DMS153 (cell line): ENCODE measurements around the gene FBXO30.

Source experiments
- DNase-seq: peaks from one replicate; lab custom pipeline; 2025; lab: John Stamatoyannopoulos, UW

FBXO30 gene

DNA sequence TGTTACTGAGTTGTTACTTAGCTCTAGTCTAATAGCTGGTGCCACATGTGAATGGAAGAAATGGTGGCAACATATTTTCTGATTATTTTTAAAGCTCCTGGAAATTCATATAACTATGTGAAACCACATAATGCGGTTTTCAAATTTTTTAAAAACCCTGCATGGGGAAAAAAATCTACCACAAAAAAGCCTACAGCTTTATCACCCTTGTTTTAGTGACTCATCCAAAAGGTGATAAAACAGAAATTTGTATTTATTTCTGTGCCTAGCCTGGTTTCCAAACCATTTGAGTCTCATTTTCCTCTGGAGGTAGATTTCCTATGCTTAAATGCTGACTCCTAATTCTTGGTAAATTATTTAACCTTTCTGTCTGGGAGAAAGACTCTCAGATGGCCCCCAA is 5.4 kb upstream of the FBXO30 start:
- no peak for DNase-seq

DNA sequence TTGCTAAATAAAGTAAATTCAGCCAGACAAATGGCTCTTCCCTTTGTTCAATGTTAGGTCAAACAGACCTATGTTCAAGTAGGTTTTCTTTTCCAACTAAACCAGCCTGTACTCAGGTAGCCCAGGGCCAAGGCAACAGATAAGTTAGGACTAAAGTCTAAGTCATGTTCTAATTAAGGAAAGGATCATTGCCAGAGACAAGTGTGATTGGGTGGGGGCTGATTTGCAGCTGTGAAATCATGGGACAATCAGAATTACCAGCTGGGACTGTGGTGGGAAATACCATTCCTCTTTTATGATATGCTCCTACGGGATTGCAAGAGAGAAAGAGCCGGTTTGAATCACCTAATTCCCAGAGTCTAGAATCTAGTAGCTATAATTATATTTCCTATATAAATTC is 4.2 kb upstream of the FBXO30 start:
- DNase-seq: no peak

DNA sequence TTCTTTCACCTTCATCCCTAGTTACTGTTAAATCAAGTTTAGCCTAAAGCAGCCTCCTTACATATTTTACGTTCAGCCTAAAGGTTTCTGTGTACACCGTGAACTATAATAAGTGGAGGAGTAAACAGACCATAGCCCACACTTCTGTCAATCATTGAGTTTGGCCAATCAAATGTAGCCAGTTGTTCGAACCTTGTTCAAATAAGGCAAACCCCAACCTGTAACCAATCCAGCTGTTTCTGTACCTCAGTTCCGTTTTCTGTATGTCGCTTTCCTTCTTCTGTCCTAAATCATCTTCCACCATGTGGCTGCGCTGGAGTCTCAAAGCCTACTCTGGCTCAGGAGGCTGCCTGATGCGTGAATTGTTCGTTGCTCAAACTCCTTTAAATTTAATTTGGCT is 1.8 kb upstream of the FBXO30 start:
- DNase-seq: no peak

DNA sequence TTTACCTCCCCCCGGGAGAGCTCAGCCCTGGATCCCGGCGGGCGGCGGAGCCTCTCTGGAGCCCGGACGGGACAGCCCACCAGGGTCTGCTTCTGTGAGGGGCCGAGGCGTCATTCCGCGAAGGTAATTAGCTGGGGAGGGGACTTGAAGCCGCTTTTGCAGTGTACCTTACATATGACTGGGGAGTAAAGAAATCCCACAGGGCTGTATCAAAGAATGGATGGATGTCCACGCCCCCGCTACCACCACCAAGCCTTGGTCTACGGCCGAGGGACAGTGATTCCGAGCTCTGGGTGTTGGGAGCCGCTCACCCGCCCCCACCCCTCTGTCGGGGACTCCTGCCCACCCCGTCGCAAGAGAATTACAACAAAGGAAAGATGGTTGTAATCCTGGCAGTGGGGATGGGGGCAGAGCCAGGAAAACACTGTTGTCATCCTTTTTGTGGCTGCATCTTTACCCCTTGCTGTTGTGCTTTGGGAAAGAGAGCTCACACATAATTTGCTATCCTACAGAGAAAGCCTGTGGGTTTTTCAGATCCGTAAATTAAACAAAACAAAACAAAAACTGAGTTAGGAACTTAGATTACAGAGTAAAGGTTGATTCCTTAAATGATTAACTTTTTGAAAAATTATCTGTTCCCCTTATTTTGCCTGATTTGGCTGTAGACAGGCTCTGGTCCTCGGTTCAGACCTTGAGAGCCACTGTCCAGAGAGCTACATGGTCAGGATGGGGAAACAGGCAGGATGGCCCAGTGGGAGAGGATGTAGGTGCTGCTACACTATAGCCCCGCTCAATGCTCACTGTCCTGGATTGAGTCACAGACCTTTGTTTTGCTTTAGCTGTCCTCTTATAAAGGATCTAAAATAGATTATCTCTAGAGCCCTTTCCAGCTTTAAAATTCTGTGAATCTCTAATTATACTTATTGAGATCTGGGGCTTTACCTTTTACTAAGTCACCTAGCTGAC is 997 bp upstream of the FBXO30 start:
- DNase-seq: no peak

DNA sequence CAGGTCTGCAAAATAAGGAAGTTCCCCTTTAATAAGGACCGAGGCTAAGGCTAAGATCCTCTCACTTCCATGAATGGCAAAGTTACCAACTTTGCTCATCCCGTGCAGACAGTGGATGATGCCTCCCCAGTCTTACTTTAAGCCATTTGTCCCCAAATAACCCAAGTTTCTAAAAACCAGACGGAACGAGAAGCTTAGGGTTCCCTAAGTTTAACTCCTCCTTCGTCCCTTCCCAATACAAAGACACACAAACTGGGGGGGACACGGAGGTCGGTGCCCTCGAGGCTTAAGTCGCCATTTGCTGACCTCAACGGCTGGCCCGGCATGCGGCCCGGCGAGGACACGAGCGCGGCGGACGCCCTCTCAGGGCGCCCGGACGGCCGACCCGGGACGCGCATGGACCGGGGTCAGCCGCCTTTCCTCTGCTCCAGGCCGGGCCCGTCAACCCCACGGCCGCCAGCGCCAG is 527 bp downstream of the FBXO30 start:
- no peak for DNase-seq

DNA sequence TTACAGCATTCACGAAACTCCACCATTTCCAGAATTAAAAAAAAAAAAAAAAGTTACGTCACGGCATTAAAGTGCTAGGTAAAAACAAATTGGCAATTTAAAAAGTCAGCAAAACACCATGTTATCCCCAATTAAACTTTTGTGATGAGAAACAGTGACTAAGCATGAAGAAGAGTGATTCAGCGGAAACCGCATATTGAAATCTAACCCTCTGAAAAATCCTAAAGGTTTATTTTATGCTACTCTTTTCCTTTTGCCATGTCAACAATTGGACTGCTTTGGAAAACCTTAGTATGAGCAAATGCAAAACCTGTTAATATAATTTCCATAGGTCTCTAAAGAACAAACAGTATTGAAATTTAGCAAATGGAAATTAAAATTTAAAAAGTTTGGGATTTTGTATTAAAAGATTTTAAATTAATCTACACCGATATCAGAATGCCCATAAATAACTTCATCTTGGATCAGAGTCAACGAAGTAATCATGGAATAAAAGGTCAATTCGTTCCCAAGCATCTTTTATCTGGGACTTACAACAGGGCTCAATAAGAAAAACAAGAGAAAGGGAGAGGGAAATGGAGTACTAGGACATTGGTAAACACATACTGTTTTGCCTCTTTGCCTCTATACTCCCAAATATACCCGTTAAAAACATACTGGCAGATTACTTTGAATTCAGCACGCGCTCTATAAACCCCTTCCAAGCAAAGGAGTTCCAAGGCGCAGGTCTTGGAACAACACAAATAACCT is 1.1 kb downstream of the FBXO30 start:
- DNase-seq: no peak

DNA sequence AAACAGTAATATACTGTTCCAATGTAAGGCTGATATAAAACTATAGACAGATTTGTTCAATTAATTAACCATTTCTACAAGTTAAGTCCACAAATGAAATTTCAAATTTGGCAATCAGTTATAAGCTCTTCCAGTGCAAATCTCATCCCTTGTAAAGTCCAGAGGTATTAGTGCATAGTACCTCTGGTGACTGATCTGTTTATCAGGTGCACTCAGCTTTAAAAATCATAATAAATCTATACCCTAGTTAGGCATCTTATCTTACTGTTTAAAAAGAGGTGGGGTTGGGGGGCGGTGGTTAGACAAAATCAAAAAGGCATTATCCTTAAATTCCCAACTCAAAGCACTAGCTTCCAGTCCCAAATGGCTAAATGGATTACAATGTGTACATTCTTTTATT is 2.9 kb downstream of the FBXO30 start:
- DNase-seq: no peak

DNA sequence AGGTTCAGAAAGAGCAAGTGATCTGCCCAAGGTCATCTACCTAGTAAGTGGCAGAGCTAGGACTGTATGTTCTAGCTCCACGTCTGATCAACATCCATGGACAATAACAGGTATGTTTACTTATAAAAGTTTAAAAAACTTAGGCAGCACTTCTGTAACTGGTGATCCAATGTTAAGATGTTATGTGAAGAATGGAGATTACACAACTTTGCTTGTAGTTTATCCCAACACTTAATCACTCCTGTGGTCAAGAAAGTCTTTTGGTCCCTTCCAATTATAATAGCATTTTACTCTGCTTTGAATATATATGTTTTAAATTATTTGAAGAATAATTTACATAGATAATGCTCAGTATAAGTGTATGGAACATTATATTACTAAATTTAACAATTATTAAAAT is 4.8 kb downstream of the FBXO30 start:
- DNase-seq: no peak

DNA sequence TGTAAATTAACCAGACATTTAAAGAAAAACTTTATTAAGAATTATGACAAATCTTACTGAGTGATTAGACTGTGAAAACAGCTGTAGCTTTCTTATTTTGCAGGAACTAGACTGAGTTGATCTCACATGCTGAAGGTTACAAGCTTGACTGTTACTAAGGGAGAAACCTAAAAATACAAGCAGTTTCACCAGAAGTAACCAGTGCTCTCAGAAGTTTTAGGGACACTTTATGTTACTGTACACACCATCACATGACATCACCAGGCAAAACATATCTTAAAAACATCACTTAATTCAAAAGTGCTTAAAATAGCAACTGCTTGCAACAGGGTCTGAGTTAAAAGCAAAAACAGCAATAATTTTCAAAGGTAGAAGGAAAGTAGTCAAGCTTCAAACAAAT is 5.4 kb downstream of the FBXO30 start:
- no peak for DNase-seq

DNA sequence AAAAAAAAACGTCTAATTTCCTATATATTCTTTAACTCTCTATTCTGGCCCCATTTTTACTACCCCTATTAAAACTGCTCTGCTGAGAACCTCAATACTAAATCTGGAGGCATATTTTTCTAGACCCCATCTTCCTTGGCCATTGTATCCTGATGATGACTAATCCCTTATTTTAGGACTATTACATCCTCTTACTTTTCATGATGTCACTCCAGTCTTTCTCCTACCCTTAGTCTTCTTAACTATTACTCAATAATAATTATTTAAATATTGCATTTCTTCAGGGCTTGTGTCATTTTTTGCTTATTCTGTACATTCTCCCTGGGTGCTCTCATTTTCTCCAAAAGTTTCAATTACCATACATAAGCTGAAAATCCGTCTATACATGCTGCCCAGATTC is 6.4 kb downstream of the FBXO30 start:
- DNase-seq: no peak

DNA sequence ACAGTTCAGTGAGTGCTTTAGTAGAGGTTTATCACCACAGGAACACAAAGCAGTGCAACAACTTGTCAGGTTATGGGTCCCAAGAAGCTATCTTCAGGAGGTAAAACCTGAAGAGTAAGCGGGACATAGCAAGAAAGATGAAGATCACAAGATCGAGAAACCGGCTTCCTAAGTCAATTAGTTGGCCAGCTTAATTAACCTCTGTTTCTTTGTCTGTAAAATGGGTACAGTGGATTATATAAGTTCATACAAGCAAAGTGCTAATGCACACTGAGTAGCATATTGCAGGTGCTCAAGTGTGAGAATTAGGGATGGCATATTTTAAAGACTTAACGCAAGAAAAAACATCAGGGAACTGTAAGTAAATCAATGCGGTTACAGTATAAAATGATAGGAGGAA is 12.5 kb downstream of the FBXO30 start:
- no peak for DNase-seq

DNA sequence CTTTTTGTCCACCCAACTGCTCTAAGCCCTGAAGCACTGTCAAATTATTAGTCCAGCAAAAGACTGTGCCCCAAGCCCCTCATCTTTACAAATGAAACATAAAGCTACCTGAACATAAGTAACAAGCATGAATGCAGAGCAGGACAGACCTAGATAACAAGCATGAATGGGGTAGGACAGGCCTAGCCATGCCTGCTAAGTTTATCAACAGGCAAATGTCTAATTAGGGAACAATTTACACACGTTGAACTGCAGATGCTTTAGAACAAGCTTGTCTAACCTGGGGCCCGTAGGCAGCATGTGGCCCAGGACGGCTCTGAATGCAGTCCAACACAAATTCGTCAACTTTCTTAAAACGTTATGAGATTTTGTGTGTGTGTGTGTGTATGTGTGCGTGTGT is 13.6 kb downstream of the FBXO30 start:
- DNase-seq: no peak

DNA sequence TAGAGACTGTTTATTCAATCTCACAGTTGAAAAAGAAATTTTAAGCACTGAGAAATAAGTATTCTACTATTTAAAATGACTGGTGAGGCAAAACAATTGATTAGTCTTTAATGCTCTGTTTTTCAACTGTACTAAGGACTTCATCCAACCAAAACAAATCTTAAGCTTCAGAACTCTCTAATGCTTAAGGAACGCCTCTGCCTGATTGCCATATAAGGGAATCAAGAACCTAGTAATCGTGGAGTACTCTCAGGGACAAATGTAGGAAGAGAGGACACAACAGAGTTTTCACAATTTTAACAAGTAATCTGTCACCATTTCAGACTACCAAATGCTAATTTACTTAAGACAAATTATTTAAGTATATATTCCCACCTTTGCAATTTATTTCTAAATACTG is 16.1 kb downstream of the FBXO30 start:
- DNase-seq: no peak

DNA sequence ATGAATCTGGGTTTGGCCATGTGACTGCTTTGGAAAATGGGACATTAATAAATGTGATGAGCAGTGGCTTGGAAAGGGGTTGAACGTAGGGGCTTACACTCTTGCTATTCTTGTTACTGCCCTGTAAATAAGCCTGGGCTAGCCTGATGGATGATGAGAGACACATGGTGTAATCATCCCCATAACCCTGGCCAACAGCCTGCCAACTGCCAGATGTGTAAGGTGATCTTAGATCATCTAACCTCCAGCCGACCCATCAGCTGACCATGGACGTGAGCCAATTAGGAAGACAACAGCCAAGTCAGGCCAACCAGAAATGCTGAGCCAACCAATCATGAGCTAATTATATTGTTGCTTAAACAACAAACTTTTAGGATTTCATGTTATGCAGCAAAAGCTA is 25.2 kb downstream of the FBXO30 start:
- DNase-seq: no peak

DNA sequence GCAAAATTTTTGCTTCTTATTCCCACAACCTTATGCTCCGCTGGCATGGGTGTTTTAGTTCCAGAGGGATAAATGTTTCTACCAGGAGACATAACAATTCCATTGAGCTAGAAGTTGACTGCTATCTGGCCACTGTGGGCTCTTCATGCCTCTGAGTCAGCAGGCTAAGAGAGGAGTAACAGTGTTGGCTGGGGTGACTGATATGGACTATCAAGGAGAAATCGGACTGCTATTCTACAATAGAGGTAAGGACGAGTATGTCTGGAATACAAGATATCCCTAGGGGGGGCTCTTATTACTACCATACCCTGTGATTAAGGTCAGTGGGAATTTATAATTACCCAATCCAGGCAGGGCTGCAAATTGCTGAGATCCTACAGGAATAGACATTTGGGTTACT is 26.9 kb downstream of the FBXO30 start:
- DNase-seq: no peak

DNA sequence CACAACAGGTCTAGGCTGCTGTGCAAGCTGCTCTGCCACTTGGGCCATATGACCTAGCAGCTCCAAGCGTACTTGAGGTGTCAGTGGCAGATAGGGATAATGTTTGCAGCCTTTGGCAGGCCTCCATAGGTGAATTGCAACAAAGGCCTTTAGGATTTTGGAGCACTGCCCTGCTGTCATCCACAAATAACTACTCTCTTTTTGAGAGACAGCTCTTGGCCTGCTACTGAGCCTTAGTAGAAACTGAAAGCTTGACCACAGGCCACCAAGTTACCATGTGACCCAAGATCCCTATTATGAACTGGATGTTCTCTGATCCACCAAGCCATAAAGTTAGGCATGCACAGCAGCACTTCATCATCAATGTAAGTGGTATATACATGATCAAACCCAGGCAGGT is 29.9 kb downstream of the FBXO30 start:
- DNase-seq: no peak

DNA sequence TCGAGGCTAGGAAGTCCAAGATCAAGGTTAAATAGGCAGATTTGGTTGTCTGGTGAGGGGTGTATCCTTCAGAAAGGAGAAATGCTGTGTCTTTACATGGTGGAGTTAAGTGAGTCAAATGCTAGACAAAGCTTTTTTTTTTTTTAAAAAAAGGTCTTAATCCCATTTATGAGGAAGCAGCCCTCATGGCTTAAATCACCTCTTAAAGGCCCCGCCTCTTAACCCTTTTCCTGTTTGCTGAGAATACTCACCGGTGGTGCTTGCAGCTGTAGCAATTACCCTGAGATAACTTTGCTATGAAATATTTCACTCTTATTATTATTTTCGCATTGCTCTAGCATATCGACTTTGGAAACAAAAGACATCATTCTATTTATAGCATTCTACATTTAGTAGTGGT is 30.8 kb downstream of the FBXO30 start:
- no peak for DNase-seq

DNA sequence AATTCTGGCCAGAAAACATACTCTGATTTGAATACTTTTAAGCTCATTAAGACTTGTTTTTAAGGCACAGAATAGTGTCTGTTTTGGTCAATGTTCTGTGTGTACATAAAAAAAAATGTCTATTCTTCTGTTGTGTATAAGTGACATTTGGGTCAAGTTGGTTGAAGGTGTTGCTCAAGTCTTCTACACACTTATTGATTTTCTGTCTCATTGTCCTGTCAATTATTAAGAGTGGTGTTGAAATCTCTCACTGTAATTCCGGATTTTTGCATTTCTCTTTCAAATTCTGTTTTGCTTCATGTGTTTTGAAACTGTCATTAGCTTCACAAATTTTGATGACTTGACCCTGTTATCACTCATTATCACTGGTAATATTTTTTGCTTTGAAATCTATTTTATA is 41.7 kb downstream of the FBXO30 start:
- no peak for DNase-seq

DNA sequence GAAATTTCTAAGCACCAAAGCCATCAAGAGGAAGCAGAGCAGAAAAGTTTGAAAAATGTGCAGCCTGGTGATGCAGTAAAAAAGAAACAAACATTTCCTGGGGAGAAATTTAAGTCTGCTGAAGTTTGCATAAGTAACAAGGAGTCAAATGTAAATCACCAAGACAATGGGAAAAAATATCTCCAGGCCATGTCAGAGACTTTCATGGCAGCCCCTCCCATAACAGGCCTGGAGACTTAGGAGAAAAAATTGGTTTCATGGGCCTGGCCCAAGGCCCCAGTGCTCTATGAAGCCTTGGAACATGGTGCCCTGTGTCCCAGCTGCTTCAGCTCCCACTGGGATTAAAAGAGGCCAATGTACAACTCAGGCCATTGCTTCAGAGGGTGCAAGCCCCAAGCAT is 49.1 kb downstream of the FBXO30 start:
- no peak for DNase-seq

DNA sequence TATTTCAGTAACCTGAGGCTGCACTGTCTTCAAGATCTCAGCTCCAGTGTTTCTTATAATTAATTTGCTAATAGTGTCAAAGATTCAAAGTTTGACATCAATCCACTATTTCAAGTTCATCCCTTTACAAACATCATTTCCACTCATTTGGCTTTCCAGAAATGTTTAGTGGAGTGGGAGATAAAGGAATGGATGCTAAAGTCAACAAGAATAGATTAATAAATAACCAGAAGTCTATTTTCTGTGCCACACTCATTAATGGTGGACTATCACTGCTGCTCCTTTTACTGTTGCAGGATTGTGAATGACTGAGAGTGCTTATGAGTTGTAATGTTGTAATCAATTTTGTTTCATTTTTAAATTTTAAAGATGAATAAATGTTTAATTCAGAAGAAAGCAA is 50.9 kb downstream of the FBXO30 start:
- no peak for DNase-seq

DNA sequence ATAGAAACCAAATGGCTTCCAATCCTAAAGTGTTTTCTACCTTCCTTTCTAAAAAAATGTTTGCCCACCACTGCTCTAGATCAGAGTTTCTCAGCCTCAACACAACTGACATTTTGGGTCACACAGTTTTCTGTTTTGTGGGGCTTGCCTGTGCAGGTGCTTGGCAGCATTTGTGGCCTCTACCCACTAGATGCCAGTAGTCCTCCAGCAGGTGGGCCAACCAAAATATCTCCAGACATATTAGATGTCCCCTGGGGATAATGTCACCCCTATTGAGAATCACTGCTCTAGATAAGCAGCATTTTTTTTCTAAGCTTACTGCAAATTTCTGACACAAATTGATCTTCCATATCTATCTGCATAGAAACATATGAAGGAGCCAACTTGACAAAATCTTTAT is 53.0 kb downstream of the FBXO30 start:
- DNase-seq: no peak

DNA sequence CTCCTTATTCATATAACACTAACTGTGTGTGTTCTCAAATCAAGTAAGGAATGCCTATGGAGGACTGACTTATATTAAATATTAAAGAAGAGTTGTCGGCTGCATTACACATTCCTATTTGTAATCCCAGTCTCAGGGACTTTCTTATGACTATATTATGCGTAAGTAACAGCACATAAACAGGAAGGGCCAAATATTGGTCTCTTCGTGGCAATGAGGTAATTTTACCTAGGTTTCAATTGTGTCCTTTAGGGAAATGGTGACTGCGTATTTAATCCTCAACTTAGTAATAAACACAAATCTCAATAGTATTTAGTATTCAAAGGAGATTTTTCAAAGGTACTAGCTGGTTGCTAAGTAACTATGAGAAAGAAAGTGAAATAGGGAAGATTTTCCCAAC is 56.5 kb downstream of the FBXO30 start:
- no peak for DNase-seq

DNA sequence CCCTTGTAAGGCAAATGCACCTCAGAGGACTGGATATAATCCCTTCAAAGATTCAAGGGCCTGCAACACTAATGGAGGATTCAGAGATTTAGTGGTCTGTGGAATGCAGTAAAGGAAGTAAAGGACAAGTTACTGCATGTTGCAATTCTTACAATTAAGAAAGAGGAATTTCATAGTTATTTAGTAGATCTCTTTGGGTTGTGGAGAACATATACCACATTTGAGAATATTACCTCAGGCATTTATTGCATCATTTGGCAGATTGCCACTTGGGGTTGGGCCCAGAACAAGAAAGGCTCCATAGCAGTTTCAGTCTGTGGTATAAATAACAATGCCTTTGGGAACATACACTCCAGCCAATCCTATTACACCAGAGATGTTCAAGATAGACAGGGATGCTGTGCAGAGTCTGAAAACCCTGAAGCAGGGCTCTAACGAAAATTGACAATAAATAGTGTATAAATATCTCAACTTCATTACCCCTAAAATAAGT is 58.4 kb downstream of the FBXO30 start:
- DNase-seq: no peak
